ENCODE results near the gene CERS6. TPM values are rescaled to one million over a fixed set of nuclear protein-coding genes. Genes with fewer than 3 reads are reported as not detected.

CERS6 gene
- total RNA-seq, 1 donor from 2014 or later, result 23.1 TPM

DNA sequence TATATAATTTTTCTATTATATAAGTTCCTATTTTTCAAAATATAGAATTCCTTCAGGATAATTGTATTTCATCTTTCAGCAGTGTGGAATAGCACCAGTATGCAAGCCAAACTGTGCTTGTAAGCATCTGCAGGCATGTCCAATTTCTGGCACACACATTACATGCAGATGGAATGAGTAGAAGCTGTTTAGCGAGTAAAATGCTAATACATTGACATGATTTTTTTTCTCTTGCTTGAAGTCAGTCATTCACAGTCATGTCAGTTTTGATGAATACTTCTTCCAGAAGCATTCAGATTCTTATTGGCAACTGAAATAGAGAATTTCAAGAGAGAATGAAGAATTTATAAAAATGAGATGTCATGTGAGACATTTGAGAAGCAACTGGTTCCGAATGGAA, 109.4 kb downstream of the CERS6 start:
- DNase-seq (ENCODE audit: low spot score), result no peak

DNA sequence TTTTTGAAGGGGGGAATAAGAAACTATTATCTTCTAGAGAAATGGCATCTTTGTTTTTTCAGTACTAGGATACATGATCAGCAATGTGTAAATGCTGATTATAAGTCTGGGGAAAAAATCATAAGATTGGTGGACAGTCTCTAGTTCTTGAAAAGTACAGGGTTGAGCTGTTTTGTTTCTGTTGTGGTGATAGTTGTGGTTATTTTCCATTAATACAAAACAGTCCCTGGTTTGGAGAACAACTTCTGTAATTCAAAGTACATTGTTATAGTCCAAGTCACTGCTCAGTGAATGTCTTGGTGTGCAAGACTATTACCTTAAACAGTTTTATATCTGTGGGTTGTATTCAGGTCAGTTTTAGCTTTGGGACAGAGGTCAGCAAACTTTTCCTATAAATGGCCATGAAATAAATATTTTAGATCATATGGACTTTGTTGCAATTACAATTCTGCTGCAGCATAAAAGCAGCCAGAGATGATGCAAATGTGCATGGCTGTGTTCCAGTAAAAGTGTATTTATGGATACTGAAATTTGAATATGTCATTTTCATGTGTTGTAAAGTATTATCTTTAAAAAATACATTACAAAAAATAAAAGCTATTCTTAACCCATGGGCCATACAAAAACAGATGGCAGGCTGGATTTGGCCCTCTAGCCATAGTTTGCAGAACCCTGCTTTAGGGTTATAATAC, 111.0 kb downstream of the CERS6 start:
- DNase-seq (ENCODE audit: low spot score), result no peak

DNA sequence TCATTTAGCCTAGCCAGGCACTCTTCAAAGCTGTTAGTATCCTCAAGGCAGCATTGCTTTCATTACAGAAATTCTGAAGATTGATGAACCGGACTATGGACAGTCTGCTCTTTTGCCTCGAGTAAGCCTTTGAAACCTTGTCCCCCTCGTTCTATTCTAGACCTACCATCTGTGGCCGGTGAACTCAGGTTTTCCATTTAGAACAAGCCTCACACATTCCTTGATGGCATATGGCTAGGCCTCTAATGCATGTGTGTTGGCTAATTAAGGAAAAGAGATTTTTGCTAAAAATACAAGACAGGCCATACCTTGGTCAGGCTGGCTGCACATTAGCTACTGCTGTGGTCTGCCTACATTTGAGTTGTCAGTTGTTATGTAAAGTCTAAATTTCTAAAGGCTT, 111.8 kb downstream of the CERS6 start:
- no peak for DNase-seq (ENCODE audit: low spot score)

DNA sequence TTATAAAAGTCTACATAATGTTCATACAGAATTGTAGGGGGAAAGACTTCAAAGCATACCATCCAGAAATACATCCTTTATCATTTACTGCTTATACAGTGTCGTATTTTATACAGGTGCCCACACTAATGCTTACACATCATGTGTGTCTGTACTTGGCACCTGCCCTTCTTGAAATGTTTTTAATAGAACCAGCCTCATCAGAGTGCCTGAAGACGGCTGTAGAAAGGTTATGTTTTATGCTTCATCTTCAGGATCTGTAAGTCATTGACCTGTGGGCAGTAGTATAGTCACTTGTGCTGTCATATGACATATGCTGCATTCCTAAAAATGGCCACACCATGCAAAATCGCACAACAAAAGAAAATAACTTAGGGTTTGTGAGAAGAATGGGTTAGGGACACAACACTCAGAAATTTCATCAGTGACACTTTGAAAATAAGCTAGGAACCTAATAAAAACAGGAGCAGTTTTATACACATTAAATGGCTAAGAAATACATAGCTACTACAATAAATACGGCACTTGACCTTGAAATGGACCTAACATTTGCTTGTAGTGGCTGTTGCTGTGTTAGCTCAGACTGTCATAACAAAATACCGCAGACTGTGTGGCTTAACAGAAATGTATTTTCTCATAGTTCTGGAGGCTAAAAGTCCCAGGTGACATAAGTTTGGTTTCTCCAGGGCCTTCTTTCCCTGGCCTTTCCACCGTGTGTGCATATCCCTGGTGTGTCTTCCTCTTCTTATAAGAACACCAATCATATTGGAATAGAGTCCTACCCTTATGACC, 112.6 kb downstream of the CERS6 start:
- no peak for DNase-seq (ENCODE audit: low spot score)

DNA sequence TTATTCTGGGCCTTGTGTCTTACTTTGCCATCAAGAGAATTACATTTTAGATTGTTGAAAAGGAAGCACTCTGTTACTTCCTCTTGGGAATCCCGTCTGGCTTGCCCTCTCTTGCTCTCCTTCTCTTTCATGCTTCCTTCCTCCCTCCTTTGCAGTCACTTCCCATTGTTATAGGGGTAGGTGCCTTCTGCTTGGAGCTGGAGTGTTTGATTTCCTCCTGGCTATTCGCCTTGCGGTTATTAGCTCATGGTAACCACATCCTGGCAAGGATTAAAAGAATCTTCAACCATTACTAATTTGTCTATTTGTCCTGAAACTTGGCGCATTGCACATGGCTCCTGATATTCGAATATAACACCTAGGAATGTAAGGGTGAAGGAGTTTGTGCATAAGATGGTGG, 115.0 kb downstream of the CERS6 start:
- no peak for DNase-seq (ENCODE audit: low spot score)

DNA sequence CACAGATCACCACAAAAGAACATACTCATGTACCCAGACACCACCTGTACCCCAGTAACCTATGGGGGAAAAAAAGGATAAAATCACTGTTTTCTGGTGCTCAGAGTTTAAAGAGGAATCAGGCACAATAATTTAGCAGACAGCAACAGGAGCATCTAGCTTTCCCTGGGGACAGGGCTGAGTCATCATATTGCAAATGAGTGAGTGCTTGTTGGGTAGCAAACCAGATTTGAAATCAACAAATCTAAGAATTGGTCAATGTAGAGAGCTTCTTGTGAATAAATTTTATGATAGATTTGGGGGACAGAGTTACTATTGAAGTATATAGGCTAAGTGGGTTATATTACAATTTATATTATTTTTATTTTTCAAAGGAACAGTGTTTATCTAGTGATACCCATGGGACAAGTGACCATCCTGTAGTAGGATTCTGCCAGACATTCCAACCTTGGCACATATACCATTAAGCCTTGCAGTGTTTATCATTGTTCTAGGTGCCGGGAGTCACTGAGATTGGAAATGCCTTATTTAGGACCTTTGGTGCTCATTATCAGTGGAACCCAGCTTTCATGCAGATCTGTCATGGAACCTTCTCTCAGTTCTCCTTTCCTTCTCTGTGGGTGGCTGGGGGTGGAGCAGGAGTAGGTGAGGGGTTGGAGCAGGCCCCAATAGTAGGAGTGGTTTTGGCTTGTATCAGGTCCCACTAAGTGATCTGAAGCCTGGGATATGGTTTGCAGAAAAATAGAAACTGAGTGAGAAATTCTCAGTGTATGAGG, 117.2 kb downstream of the CERS6 start:
- no peak for DNase-seq (ENCODE audit: low spot score)

DNA sequence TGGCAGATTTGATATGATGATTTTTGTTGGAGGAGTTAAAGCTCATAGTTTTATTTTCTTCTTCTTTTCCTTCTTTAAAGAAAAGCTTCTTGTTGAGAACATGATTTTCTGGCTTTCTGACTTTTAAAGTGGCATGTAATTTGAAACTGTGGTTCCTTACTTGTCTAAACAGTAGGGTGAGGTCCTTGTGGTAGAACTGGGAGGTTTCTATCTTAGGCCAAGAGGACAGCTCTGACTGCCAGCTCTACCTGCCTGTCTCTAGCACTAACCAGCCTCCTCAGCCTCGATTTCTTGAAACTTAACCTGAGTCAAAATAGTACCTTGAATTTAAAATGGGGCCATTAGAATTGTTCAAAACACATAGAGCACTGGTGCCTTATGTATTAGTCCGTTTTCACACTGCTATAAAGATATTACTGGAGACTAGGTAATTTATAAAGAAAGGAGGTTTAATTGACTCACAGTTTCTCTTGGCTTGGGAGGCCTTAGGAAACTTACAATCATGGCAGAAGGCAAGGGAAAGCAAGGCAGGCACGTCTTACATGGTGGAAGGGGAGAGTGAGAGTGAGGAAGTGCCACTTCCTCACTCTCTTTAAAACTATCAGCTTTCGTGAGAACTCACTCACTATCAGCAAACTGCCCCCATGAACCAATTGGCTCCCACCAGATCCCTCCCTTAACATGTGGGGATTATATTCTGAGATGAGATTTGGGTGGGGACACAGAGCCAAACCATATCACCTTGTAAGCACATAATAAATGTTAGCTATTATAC, 119.0 kb downstream of the CERS6 start:
- no peak for DNase-seq (ENCODE audit: low spot score)

DNA sequence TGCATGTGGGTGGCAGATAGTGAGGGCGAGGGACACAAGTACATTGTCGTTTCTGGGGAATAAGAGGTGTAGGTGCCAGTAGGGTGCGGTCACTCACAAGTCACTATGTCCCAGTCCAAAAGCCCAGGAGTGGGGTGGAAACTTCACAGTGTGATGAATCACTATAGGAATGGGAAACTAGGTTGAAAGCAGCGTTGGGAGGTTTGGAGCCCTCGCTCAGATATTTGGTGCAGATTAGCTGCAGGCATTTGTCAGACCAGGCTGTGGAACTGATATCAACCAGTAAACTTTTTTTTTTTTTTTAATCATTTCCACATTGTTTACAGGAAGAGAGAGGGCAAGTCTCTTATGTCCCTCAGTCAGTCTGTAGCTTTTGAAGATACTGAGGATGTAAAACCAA, 121.8 kb downstream of the CERS6 start:
- DNase-seq (ENCODE audit: low spot score), result no peak

DNA sequence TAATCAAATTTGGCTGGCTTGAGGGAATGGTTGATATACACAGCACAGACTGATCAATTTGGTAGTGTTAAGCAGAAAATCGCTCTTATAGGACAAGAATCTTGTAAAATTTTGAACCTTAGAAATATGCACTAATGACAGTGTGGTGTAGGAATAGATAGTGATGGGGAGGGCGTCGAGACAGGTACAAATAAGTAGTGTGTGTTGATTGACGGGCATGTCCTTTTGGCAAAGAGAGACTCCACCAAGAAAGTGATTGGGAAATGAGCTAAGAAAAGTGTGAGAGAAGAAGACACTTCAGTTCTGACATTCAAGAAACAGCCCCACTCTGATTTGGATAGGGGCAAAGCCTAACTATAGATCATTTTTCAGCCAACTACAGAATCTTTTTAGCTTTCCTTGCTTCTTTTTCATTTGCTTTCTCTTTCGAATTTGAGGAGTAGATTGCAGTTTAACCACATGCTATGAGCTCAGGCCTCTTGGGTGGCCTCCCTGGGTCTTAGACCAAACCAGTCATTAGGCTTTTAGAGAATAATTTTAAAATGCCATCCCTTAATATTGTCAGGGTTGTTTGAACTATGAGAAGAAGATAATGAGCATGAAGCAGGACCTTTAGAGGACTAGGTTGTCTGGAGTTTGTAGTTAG, 127.1 kb downstream of the CERS6 start:
- DNase-seq (ENCODE audit: low spot score), result no peak

DNA sequence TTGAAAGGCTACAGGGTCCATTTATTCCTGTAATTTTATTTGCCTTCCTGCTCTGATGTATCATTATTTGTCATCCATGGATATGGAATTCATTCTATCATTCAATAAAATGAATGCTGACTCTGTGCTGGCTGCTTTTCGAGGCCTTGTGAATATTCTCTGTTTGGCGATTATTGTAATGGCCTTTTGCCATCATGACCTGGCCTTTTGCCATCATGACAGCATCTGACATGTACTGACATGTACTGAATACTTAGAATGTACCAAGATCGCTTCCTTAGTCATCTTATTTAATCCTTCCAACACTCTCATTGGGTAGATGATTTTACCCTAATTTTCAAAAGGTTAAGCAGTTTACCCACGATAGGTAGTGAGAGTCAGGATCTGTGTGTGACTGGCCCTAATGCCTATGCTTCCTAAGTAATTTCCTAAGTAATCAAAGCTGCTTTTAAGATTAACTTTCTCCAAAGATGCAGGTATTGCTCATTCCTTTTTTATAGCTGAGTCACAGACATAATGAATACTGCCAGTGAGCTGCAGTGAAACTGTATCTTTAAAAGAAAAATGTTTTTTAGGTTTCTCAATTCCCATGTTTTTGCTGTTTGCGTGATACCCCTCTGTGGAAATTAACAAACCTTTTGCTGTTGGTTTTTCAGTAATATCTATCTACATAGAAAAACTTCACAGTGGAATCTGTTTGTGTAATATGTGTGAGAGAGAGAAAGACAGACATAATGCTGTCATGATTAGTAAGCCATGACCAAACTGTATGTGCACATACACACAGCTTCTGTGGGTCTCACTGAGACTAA, 127.8 kb downstream of the CERS6 start:
- DNase-seq (ENCODE audit: low spot score), result no peak

DNA sequence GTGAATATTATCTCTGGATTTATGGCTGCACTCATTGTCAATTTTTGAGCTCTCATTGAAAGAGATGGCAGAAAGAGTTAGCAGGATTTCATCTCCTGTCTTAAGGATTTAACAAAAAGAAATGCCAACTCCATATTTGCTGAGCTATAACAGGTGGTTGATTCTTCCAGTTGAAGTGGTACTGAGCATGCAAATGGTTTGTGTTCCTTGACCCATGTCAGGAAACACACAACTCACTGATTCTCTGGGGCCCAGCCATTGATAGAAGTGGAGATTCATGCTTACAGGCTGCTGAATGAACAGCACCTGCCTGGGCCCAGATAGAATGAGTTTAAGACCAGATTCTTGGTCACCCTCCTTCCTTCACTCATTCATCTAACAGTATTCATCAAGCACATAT, 128.8 kb downstream of the CERS6 start:
- DNase-seq (ENCODE audit: low spot score), result no peak

DNA sequence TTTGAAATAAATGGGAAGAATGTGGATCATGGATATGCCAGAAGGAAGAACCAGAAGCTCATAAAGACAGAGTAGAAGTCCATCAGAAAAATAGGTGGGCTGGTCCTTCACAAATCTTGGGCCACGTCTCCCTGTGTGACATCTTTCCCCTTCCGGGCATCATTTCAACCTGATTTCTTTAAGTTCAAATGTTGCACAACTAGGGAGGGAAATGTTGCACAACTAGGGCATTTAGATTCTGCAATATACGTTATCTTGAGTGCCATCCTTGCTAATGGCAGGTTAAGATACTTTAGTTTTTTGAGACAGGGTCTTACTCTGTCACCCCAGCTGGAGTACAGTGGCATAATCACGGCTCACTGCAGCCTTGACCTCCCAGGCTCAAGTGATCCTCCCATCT, 129.6 kb downstream of the CERS6 start:
- no peak for DNase-seq (ENCODE audit: low spot score)

DNA sequence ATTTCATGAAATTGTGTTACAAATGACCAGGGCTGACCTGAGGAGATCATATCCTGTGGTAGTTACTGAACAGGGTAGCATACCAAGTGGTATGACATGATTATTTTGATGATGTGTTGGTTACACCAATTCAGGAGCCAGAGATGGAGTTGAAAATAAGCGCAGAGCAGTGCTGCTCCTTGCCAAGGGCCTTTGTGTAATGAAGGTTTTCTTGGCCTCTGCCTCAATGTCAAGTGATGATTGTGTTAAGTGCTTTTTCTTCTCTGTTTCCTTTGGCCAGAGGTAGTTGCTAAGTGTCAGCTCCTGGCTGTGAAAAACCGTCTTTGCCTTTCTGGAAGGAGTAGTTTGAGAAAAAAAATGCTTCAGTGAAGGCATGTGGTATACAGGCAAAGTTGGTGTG, 131.2 kb downstream of the CERS6 start:
- no peak for DNase-seq (ENCODE audit: low spot score)

DNA sequence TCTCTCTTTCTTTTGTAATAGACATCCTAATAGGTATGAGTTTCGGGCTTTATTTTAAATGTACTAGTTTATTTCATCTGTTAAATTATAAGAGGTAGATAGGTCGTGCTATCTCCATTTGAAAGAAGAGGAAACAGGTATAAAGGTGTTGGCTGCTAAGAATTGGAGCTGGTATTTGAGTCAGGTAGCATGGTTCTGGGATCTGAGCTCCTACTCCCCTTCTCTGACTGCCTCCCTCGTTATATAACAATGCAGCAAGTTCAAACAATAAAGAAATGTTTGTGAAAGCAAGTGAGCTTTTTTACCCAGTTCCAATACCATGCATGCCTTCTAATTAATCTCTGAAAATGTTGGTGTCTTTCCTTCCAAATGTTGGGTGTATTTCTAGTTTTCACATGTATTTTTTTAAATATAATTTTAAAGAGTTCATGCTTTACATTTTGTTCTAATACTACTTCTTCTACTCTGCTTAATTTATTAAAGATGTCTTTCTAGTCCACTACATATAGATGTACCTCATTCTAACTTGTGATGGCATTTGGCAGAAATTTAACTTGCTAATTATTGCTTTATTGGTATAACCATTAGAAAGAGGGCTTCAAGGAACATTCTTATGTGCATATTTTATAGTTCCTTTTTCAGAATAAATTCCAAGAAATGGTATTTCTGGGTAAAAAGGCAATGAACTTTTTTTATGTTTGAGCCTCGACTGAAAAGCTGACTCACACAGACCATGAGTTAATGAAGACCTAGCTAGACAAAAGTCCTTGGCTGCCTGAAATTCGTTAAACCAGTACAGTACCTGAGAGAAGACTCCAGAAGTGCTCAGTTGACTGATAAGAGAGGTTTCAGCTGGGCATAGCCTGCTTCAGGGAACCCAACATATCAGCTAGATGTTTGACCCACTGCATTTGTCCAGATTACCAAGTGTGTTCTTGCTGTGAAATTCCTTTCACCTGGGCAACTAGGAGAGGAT, 133.5 kb downstream of the CERS6 start:
- DNase-seq (ENCODE audit: low spot score), result no peak

DNA sequence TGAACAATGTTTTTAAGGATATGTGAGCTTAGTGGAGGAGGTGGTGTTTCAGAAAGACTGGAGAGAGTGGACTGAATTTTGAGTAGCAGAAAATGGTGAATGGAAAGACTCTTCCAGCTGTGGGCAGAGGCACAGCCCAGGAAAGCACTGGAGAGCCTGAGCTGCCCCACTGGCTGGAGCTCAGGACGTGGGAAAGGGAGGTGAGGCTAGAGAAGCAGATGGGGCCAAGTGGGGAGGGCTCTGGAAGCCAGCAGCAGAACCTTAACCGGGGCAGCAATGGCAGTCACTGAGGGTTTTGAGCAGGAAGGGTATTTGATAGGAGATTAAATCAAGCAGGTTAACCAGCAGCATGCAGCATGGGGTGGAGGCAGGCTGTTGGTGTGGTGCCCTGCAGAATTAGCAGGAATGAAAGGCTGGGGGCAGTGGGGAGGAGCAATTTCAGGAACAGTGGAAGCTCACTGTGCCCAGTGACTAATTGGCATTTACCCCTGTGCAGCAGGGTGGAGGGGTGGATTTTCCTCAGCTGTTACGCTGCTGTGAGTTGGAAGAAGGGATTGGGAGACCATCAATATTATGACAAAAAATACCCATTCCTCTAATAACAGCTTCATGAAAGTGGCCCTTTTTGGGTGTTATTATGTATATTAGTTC, 136.2 kb downstream of the CERS6 start:
- DNase-seq (ENCODE audit: low spot score), result no peak

DNA sequence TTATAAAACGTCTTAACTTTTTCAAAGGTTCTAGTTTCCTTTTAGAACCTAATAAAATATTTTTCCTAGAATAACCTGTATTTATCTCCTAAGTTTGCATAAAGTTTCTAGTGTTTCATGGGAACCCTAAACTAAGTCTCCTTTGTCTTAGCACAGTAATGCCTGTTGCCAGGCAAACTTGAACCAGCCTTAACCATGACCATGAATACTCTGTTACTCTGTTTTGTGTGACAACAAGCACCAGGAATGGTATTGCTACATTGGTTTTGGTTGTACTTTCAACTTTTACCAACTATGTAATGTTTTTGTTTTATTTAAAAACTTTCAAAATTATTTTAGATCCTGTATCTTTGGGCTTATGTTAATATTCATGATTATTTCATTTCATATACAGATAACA, 137.6 kb downstream of the CERS6 start:
- no peak for DNase-seq (ENCODE audit: low spot score)

DNA sequence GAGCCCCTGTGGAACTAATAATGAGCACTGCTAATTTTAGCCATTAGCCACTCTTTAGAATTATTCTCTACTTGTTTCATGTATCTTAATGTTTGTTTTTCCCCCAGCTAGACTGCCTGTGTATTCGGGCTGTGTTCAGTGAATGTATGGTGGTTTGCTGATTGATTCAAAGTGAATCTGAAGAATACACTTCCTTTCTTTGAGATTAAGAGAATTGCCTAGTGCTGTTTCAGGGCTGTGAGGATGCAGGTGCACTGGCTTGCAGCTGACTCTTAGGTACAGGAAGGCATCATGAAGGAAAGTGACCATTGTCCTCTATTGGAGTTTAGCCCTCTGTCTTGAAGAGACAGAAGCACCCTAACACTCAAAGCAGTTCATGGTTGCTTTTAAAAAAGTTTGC, 138.7 kb downstream of the CERS6 start:
- no peak for DNase-seq (ENCODE audit: low spot score)

Data from mesenteric fat pad (tissue), 1 donor.